AG08396 (cell line): ENCODE results near the gene AHCY.
"Not testable (repeated sequence)": the region's sequence is repeated elsewhere in the genome, so short reads cannot be mapped to it uniquely, and the experiment has no call there.

Experiments
- DNase-seq: peaks from one replicate; pipeline ENCODE4 v3.0.0; 2012; ENCODE audit warnings: low spot score, mixed read lengths

Gene AHCY

DNA sequence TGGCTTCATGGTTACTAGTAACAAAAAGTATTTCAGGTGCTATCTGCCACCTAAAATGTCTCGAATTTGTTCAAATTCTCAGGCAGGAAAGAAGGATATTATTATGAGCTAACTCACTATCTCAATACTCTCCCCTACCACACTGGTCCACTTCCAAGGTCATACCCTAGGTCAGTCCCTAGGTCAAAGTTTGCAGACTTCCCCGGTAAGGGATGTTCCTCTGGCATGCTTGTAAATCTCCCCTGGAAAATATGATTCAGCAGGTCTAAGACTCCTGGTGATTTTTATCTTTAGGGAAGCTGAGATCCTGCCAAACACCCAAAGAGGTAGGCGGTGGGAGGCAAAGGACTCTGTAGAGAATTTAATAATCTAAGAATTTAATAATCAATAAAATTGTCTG is 6.7 kb downstream of the AHCY start:
- no peak for DNase-seq

DNA sequence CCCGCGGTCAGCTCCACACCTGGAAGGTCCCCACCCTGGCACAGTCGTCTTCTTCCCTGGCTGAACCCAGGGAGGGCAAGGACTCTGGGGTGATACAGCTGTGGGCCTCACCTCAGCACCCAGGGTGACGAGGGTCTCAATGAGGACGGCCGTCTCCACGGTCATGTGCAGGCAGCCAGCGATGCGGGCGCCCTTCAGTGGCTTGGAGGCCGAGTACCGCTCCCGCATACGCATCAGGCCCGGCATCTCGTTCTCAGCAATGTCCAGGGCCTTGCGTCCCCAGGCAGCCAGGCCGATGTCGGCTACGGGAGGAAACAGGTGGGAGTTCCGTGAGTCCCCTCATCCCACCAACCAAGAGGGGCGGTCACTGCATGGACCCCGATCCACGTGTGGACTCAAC is 7.9 kb downstream of the AHCY start:
- DNase-seq = no peak

GRCh38 chr20:34294563-34294962 is 8.6 kb downstream of the AHCY start:
- DNase-seq = no peak

DNA sequence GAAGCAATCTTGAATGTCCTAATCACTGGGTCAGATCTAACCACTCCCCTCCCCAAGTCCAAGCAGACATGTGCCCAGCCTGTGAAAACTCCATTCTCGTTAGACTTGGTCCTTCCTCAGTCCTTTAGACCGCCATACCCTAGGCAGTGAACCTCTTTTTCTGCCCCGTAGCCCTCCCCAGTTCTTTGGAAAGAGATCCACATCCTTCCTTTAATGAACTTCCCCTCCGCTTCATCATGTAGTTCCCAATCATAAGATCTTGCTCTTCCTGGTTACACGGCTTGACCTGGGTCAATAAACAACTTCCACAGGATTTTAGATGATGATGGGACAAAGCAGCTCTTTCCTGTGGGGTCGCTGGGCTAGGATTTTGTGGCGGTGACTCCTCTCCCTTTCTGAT is 9.6 kb downstream of the AHCY start:
- no peak for DNase-seq

GRCh38 chr20:34293119-34293518 is 10.0 kb downstream of the AHCY start:
- no peak for DNase-seq

DNA sequence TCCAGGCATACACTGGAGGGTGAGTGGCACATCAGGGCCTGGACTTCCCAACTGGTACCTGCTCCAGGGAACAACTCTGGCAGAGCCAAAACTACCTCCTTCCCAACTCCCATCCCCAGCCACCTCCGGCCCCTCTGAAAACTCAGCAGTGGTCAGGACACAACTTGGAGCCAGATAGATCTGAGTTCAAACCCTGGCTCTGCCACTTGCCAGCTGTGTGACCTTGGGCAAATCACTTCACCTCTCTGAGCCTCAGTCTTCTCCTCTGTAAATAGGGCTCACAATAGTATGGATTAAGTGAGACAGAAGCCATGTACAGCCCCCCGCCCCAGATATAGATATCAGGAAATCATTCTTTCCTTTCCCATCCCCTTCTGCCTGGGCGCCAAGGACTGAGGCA is 10.7 kb downstream of the AHCY start:
- DNase-seq = no peak

GRCh38 chr20:34290471-34290870 is 12.7 kb downstream of the AHCY start:
- no peak for DNase-seq

GRCh38 chr20:34287500-34287899 is 15.7 kb downstream of the AHCY start:
- not testable (repeated sequence) for DNase-seq

DNA sequence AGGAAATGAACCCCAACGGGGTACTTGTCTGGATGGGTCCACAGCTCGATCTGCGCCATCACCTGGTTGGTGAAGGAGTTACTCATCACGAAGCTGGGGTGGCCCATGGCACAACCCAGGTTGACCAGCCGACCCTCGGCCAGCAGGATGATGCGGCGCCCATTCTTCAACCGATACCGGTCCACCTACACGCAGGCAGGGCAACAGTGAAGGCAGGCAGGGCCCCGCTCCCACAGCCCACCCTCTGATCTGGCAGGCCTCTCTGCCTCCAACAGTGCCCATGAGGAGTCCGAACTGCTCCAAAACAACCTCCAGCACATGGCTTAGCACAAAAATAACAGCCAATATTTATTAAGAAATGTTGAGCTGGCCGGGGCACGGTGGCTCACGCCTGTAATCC is 17.7 kb downstream of the AHCY start:
- no peak for DNase-seq

DNA sequence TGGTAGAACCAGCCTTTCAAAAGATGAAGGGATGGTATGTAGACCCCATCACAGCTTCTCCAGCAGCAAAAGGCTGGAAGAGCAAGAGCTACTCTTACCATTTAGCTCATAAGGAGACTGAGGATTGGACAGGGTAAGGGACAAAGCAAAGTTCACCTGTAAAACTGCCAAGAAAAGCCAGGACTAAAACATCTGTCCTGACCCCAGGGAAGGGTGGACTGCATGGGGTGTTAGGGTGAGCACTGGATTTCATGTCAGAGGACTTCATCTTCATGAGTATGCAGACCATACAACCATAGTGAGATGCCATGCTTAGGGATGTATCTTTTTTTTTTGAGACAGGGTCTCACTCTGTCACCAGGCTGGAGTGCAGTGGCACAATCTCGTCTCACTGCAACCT is 19.3 kb downstream of the AHCY start:
- no peak for DNase-seq

DNA sequence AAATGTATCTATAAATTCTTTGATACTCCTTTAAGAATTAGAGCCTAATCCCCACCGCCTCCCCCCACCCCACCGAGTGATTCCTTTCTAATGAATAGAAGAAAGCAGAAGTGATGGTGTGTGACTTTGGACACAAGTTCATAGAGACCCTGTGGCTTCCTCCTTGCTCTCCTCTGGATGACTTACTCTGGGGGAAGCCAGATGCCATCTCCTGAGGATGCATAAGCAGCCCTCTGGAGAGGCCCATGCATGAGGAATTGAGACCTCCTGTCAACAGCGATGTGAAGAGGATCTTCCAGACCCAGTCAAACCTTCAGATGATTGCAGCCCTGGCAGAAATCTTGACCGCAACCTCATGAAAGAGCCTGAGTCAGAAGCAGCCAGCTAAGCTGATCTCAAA is 21.1 kb downstream of the AHCY start:
- no peak for DNase-seq

DNA sequence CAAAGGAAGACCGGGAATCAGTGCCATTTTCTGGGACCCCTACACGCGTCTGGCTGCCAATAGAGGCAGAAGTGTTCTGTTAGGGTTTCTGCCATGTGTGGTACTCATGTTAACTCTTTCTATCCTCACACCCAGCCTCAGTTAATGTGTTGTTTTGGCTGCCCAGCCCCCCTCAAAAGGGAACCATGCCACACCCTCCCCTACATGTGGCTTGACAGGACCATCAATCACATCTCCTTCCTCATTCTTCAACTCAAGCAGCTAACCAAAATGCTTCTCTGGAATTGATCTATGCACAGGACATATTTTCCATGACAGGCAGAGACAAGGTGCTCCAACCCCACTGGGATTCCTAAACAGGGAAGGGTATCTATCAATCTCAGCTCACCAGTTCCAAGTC is 22.0 kb downstream of the AHCY start:
- no peak for DNase-seq

DNA sequence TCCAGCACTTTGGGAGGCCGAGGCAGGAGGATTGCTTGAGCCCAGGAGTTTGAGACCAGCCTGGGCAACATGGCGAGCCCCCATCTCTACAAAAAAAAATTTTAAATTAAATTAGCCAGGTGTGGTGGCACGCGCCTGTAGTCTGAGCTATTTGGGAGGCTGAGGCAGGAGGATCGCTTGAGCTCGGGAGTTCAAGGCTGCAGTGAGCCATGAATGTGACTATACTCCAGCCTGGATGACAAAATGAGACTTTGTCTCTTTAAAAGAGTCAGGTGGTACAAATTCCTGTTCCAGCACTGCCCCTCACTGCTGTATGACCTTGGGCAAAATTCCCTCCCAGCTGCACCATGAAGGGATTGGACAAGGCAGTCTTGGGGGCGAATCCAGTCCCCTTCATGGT is 28.5 kb downstream of the AHCY start:
- no peak for DNase-seq

GRCh38 chr20:34271956-34272355 is 31.2 kb downstream of the AHCY start:
- DNase-seq = no peak

DNA sequence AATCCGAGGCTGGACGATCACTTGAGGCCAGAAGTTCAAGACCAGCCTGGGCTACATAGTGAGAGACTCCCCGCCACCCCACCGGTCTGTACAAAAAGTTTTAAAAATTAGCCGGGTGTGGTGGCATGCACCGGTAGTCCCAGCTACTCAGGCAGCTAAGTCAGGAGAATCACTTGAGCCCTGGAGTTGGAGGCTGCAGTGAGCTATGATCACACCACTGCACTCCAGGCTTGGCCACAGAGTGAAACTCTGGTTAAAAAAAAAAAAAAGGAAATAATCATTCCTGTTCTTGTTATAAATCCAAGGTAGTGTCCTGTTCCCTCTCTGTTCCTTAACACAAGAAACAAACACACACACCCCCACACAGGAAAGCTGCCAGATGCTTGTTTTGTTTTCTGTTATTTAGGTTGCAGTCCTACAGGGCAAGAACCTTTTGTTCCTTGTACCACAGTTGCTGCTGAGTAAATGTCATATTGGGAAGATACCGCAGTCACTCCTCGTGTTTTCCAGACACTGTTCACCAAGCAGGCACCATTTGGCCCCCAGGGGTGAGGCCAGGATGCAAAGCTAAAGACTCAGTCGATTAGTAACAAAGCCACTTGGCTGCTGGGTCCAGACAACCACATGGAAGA is 33.0 kb downstream of the AHCY start:
- no peak for DNase-seq

DNA sequence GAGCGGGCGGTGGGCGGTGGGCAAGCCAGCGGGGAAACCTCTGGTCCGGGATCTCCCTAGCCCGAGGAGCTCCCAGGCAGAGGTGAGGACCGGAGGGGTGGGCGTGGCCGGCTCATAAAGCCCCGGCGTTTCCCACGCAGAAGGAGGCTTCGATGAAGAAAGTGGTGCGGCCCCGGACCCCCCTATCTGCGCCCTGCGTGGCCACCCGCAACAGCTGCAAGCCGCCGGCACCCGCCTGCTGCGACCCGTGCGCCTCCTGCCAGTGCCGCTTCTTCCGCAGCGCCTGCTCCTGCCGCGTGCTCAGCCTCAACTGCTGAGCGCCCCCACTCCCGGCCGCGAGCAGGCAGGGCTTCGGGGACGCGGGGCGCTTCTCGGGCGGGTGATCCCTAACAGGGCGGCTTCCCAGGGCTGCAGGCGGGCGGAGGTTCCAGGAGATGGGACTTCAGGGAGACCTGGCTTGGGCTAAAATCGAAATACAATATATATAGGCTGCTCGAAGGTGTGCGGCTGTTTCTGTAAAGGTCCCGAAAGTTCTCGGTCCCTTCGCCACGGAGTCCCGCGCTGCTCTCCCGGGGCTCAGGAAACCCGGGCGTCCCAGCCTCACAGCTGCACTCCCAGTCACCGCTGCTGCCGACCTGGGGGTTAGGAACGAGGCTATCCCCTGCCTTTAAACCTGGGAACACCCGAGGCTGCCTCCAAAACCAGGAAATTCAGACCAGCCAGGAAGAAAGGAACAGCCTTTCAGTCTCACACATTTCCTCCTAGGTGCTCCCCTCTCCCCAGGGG is 34.1 kb downstream of the AHCY start:
- DNase-seq = peak; percentile 51

DNA sequence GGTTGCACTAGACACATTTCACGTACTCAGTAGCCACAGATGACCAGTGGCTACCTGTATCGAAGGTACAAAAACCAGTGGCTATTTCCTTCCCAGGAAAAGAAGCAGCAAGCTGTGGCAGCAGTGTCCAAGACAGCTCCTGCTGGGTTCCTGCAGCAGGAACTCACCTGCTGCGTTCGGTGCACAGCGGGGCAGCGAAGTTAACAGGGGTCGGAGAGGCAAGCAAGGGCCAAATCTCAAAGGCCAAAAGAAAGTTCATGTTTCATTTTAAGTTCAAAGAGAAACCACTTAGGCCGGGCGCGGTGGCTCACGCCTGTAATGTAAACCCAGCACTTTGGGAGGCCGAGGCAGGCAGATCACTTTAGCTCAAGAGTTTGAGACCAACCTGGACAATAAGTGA is 35.0 kb downstream of the AHCY start:
- no peak for DNase-seq

GRCh38 chr20:34264141-34264540 is 39.0 kb downstream of the AHCY start:
- no peak for DNase-seq

- not testable (repeated sequence) for DNase-seq
Measured at GRCh38 chr20:34263468-34263867, 39.7 kb downstream of the AHCY start.

- DNase-seq = peak; percentile 28
Measured at GRCh38 chr20:34262488-34263288, 40.5 kb downstream of the AHCY start.

- DNase-seq = no peak
Measured at GRCh38 chr20:34260208-34260942, 42.8 kb downstream of the AHCY start.

- DNase-seq = no peak
Measured at GRCh38 chr20:34256629-34257124, 46.5 kb downstream of the AHCY start.
